ENCODE results near the gene PATJ. TPM values are rescaled to one million over a fixed set of nuclear protein-coding genes. Genes with fewer than 3 reads are reported as not detected.

PATJ gene
- total and polyA plus RNA-seq, 2 experiments from 2014 or later: 20.0 to 44.8 TPM

- WGBS (ENCODE audit: low lambda C conversion rate, missing lambda C conversion rate): 82% methylated on average over 7 of the region's 7 CpGs
- Histone ChIP-seq H2AFZ (no peak overlapping the region), H3K27ac (no peak overlapping the region), H3K79me2 (no peaks in the 10 kb centered on the region), H3K27me3 (no peaks in the 10 kb centered on the region), H3K4me1 (ENCODE audit: insufficient read depth) (no peaks in the 10 kb centered on the region), H3K9me3 (ENCODE audit: low read depth) (no peaks in the 10 kb centered on the region), H4K20me1 (ENCODE audit: insufficient read depth, poor library complexity, severe bottlenecking) (no peaks in the 10 kb centered on the region), H3K4me2 (no peak overlapping the region), H3K9me2 (replicated peaks; ENCODE audit: insufficient read depth) (no peaks in the 10 kb centered on the region), H3K36me3 (replicated peaks; ENCODE audit: insufficient read depth, low read depth) (no peaks in the 10 kb centered on the region), H3K4me3 (no peak overlapping the region)
- no peak for TF ChIP-seq CTCF (IDR thresholded peaks at IDR 0.05; ENCODE audit: poor library complexity)
- no peak for TF ChIP-seq EZH2phosphoT487 (IDR thresholded peaks at IDR 0.05; ENCODE audit: low read depth, severe bottlenecking, unreplicated experiment)
- TF ChIP-seq EZH2 (IDR thresholded peaks at IDR 0.05; ENCODE audit: borderline replicate concordance): no peak
- no peak for DNase-seq (ENCODE audit: low spot score)
Measured at GRCh38 chr1:62071695-62072094, 329.4 kb downstream of the PATJ start.

GRCh38 chr1:62076286-62076685 is 334.0 kb downstream of the PATJ start:
- WGBS (ENCODE audit: low lambda C conversion rate, missing lambda C conversion rate): 90% methylated on average over 3 of the region's 3 CpGs
- Histone ChIP-seq H3K36me3 (replicated peaks; ENCODE audit: insufficient read depth, low read depth) (no peaks in the 10 kb centered on the region), H3K27me3 (no peaks in the 10 kb centered on the region), H3K4me3 (no peak overlapping the region), H3K27ac (no peak overlapping the region), H3K9me3 (ENCODE audit: low read depth) (no peaks in the 10 kb centered on the region), H3K9me2 (replicated peaks; ENCODE audit: insufficient read depth) (no peaks in the 10 kb centered on the region), H3K4me1 (ENCODE audit: insufficient read depth) (no peaks in the 10 kb centered on the region), H2AFZ (no peak overlapping the region), H4K20me1 (ENCODE audit: insufficient read depth, poor library complexity, severe bottlenecking) (no peaks in the 10 kb centered on the region), H3K4me2 (no peak overlapping the region), H3K79me2 (no peaks in the 10 kb centered on the region)
- peak; percentile 14 for DNase-seq (ENCODE audit: low spot score)
- no peak for TF ChIP-seq EZH2 (IDR thresholded peaks at IDR 0.05; ENCODE audit: borderline replicate concordance)
- TF ChIP-seq CTCF (IDR thresholded peaks at IDR 0.05; ENCODE audit: poor library complexity): no peak
- no peak for TF ChIP-seq EZH2phosphoT487 (IDR thresholded peaks at IDR 0.05; ENCODE audit: low read depth, severe bottlenecking, unreplicated experiment)

GRCh38 chr1:62077821-62078220 is 335.5 kb downstream of the PATJ start:
- H3K9me3 ChIP-seq (ENCODE audit: low read depth): no peaks in the 10 kb centered on the region
- no peak overlapping the region for H2AFZ ChIP-seq
- no peaks in the 10 kb centered on the region for H3K27me3 ChIP-seq
- H4K20me1 ChIP-seq (ENCODE audit: insufficient read depth, poor library complexity, severe bottlenecking): no peaks in the 10 kb centered on the region
- no peaks in the 10 kb centered on the region for H3K9me2 ChIP-seq (replicated peaks; ENCODE audit: insufficient read depth)
- no peak for TF ChIP-seq EZH2phosphoT487 (IDR thresholded peaks at IDR 0.05; ENCODE audit: low read depth, severe bottlenecking, unreplicated experiment)
- no peak for TF ChIP-seq CTCF (IDR thresholded peaks at IDR 0.05; ENCODE audit: poor library complexity)
- H3K4me3 ChIP-seq: no peak overlapping the region
- no peaks in the 10 kb centered on the region for H3K79me2 ChIP-seq
- WGBS (ENCODE audit: low lambda C conversion rate, missing lambda C conversion rate): 100% methylated on average over 1 of the region's 1 CpG
- H3K27ac ChIP-seq: no peak overlapping the region
- no peak overlapping the region for H3K4me2 ChIP-seq
- DNase-seq (ENCODE audit: low spot score): no peak
- H3K36me3 ChIP-seq (replicated peaks; ENCODE audit: insufficient read depth, low read depth): no peaks in the 10 kb centered on the region
- H3K4me1 ChIP-seq (ENCODE audit: insufficient read depth): no peaks in the 10 kb centered on the region

Measured in hepatocyte (in vitro differentiated cells).